Measurements from ENCODE around the gene ZNF98.

ZNF98 gene

GRCh38 chr19:22422211-22422610 is at the start of gene ZNF98:
ZNF98 (minus strand) TSS chr19:22422346; CDS start chr19:22422224, 122 bp downstream.
- no peak for DNase-seq

DNA sequence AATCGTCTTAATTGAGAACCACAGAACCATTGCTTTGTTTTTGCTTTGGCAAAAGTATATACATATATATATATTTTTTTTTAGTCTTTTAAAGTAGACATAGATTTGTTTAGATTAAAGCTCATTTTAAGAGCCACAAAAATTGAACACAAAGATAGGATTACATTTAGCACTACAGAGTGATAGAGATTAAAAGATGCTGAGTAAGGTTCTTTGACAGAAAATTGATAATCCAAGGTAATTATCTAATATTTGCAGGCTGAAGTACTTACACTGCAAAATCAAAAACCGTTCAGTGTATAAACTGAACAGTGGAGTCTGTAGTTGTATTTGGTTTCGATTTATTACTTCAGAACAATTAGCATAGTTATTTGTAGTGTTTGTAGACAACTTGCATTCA is 24.5 kb upstream of the ZNF98 start:
- DNase-seq = no peak

- DNase-seq = no peak
These were observed 15.9 kb upstream of the ZNF98 start for GRCh38 chr19:22438011-22438410.

GRCh38 chr19:22427960-22428913 is 6.1 kb upstream of the ZNF98 start:
- DNase-seq = no peak

- no peak for DNase-seq
These were observed 5.4 kb upstream of the ZNF98 start for GRCh38 chr19:22427547-22427946.

- DNase-seq = no peak
These were observed 4.8 kb upstream of the ZNF98 start for GRCh38 chr19:22426901-22427300.

DNA sequence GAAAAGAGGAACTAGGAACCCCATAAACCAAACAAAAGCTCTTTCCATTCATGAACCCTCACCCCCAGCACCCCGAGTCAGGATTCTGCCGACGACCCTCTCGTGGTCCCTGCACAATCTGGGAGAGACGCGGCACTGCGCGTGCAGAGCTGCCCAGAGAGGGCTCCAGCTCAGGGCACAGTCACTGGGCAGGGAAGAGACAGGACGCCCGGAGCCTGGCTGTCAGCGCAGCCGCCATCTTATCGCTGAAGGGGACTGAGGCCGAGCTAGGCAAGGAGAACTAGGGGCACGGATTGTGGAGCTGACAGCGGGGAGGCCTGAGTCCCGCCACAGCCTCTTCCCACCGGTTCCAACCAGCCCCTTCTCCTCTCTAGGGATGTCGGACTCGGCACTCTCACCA is 349 bp downstream of the ZNF98 start:
- no peak for DNase-seq

- DNase-seq = no peak
These were observed 67.5 kb downstream of the ZNF98 start for GRCh38 chr19:22354665-22355064.

Data from inflammatory macrophage treated with lipopolysaccharide for 1 hour (primary cell).